ENCODE data around the gene BCL2L13. TPM values are rescaled to one million over a fixed set of nuclear protein-coding genes. Genes with fewer than 3 reads are reported as not detected.
"Not testable (repeated sequence)": the region's sequence is repeated elsewhere in the genome, so short reads cannot be mapped to it uniquely, and the experiment has no call there.

Gene BCL2L13
- total RNA-seq, 6 donors from 2014 or later = 40.4 to 67.1 (median 45.7) TPM

DNA sequence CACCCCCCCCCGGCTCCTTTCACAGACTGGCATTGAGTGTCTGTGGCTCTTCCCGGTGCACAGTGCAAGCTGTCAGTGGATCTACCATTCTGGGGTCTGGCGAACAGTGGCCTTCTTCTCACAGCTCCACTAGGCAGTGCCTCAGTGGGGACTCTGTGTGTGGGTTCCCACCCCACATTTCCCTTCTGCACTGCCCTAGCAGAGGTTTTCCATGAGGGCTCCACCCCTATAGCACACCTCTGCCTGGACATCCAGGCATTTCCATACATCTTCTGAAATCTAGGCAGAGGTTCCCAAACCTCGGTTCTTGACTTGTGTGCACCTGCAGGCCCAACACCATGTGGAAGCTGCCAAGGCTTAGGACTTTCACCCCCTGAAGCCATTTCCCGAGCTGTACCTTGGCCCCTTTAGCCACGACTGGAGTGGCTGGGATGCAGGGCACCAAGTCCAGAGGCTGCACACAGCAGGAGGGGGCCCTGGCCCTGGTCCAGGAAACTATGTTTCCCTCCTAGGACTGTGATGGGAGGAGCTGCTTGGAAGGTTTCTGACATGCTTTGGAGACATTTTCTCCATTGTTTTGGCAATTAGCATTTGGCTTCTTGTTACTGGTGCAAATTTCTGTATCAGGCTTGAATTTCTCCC lies 26.0 kb downstream of the BCL2L13 start:
- TF ChIP-seq CTCF (IDR thresholded peaks at IDR 0.05) = no peak
- TF ChIP-seq POLR2A (IDR thresholded peaks at IDR 0.05) = no peak
- no peak for TF ChIP-seq EP300 (IDR thresholded peaks at IDR 0.05)
- no peak for TF ChIP-seq POLR2AphosphoS5 (IDR thresholded peaks at IDR 0.05)
- Histone ChIP-seq H3K4me1 (no peaks in the 10 kb centered on the region), H3K36me3 (peaks cover 6 to 59% (median 35%) of the 10 kb centered on the region in 4 donors), H3K9me3 (peaks cover 0 to 4% (median 0%) of the 10 kb centered on the region in 4 donors), H3K27ac (no peak overlapping the region), H3K4me3 (no peak overlapping the region), H3K27me3 (no peaks in the 10 kb centered on the region)
- no peak for DNase-seq
- no peak for ATAC-seq (ENCODE audit: low FRiP score in 2 of 2)
- WGBS, 2 donors = 95 to 97% methylated on average over 6 of the region's 6 CpGs

DNA sequence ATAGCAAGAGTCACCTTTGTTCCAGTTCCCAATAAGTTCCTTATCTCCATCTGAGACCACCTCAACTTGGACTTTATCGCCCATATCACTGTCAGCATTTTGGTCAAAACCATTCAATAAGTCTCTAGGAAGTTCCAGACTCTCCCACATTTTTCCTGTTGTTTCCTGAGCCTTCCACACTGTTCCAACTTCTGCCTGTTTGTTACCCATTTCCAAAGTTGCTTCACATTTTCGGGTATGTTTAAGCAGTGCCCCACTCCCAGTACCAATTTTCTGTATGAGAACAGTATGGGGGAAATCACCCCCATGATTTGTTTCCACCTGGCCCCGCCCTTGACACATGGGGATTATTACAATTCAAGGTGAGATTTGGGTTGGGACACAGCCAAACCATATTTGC lies 26.7 kb downstream of the BCL2L13 start:
- 89 to 93% methylated on average over 3 of the region's 3 CpGs for WGBS, 2 donors
- Histone ChIP-seq H3K27ac (no peak overlapping the region), H3K9me3 (peaks cover 0 to 4% (median 0%) of the 10 kb centered on the region in 4 donors), H3K36me3 (peaks cover 6 to 53% (median 32%) of the 10 kb centered on the region in 4 donors), H3K27me3 (no peaks in the 10 kb centered on the region), H3K4me3 (no peak overlapping the region), H3K4me1 (no peaks in the 10 kb centered on the region)
- TF ChIP-seq EP300 (IDR thresholded peaks at IDR 0.05) = no peak
- no peak for TF ChIP-seq POLR2A (IDR thresholded peaks at IDR 0.05)
- TF ChIP-seq POLR2AphosphoS5 (IDR thresholded peaks at IDR 0.05) = no peak
- TF ChIP-seq CTCF (IDR thresholded peaks at IDR 0.05) = no peak
- DNase-seq (no peak), ATAC-seq (ENCODE audit: low FRiP score in 2 of 2) (no peak)

DNA sequence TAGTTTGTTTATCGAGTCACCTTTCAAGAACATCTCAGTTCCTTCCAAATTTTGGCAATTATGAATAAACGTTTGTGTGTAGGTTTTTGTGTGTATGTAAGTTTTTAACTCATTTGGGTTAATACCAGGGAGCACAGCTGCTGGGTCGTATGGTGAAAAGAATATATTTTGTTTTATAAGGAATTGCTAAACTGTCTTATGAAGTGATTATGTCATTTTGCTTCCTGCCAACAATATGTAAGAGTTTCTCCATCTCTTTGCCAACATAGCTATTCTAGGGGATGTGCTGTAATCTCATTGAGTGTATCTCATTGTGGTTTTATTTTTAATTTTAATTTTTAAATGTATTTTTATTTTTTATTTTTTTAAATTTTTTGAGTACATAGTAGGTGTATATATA lies 27.3 kb downstream of the BCL2L13 start:
- H3K27me3 ChIP-seq = no peaks in the 10 kb centered on the region
- peaks cover 6 to 53% (median 29%) of the 10 kb centered on the region in 4 donors for H3K36me3 ChIP-seq
- no peak overlapping the region for H3K4me3 ChIP-seq
- DNase-seq (no peak), ATAC-seq (ENCODE audit: low FRiP score in 2 of 2) (no peak)
- 62 to 67% methylated on average over 3 of the region's 3 CpGs for WGBS, 2 donors
- H3K4me1 ChIP-seq = no peaks in the 10 kb centered on the region
- TF ChIP-seq EP300 (IDR thresholded peaks at IDR 0.05) = no peak
- no peak for TF ChIP-seq POLR2A (IDR thresholded peaks at IDR 0.05)
- no peak for TF ChIP-seq POLR2AphosphoS5 (IDR thresholded peaks at IDR 0.05)
- no peak for TF ChIP-seq CTCF (IDR thresholded peaks at IDR 0.05)
- H3K9me3 ChIP-seq = peaks cover 0 to 4% (median 0%) of the 10 kb centered on the region in 4 donors
- H3K27ac ChIP-seq = no peak overlapping the region

- not testable (repeated sequence) for DNase-seq; H3K4me3 ChIP-seq; H3K27ac ChIP-seq; H3K4me1 ChIP-seq; H3K27me3 ChIP-seq; ATAC-seq (ENCODE audit: low FRiP score in 2 of 2); H3K9me3 ChIP-seq
- H3K36me3 ChIP-seq = peaks cover 0 to 14% (median 2%) of the 10 kb centered on the region in 4 donors
- 97 to 99% methylated on average over 10 of the region's 10 CpGs for WGBS, 2 donors
These were observed 33.0 kb downstream of the BCL2L13 start for GRCh38 chr22:17671521-17672092.

DNA sequence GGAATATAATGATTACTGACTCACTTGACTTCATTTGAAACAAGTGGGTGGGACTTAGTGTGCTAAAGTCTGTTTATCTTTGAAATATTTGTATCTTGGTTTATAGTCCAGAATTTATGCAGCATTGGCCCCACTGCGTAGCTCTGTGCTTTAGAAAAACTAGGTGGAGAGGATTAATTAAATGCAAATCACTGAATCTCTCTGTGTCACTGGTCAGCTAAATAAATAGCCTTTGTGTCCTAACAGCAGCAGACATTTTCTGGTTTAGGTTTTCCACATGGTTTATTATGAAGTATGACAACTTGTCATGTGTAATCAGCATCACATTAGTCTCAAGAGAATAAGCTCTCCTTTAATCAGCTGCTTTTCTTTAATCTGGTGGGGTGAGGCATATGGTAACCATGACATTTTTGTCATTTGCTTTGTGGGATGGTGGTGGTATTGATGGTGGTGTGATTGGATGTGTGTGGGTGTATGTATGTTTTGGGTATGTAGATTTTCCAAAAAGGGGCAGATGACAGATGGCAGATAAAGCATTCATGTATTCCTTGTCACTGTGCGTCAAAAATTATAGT lies 33.9 kb downstream of the BCL2L13 start:
- Histone ChIP-seq H3K36me3 (peaks cover 0 to 14% (median 0%) of the 10 kb centered on the region in 4 donors), H3K4me1 (peaks cover 0 to 9% (median 7%) of the 10 kb centered on the region in 4 donors), H3K9me3 (no peaks in the 10 kb centered on the region), H3K27me3 (no peaks in the 10 kb centered on the region), H3K27ac (no peak overlapping the region), H3K4me3 (no peak overlapping the region)
- TF ChIP-seq POLR2A (IDR thresholded peaks at IDR 0.05) (no peak), POLR2AphosphoS5 (IDR thresholded peaks at IDR 0.05) (no peak), CTCF (IDR thresholded peaks at IDR 0.05) (no peak), EP300 (IDR thresholded peaks at IDR 0.05) (no peak)
- ATAC-seq (ENCODE audit: low FRiP score in 2 of 2) (no peak), DNase-seq (no peak)
- WGBS, 2 donors = 88 to 92% methylated on average over 2 of the region's 2 CpGs
